Activated CD4-positive, alpha-beta T cell treated with anti-CD3 and anti-CD28 coated beads, Interleukin-2, Interleukin-4, amounts not matched to agents 100 ng/mL and 50 ng/mL, durations not matched to agents 16 hours and 8 hours (primary cell): ENCODE measurements around the gene AKR1A1.
"Not testable (repeated sequence)": the region's sequence is repeated elsewhere in the genome, so short reads cannot be mapped to it uniquely, and the experiment has no call there.

Experiments used
- DNase-seq: peaks from one replicate; pipeline ENCODE4 v3.0.0-alpha.2; 2020; ENCODE audit warnings: low spot score

AKR1A1 gene

GRCh38 chr1:45523975-45524374, 26.7 kb upstream of the AKR1A1 start:
- not testable (repeated sequence) for DNase-seq

GRCh38 chr1:45526135-45526644, 24.4 kb upstream of the AKR1A1 start:
- DNase-seq, result no peak

DNA sequence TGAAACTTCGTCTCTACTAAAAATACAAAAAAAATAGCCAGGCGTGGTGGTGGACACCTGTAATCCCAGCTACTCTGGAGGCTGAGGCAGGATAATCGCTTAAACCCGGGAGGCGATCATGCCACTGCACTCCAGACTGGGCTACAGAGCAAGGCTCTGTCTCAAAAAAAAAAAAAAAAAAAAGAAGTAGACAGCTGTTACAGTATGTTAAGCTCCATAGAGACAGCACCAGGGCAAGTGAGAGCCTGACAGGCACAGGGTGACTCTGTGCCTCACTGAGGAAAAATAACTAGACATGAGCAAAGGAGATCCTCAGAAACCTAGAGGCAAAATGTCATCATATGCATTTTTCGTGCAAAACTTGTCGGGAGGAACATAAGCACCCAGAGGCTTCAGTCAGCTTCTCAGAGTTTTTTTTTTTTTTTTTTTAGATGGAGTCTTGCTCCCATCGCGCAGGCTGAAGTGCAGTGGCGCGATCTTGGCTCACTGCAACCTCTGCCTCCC, 19.9 kb upstream of the AKR1A1 start:
- no peak for DNase-seq

- no peak for DNase-seq
These were observed 18.8 kb upstream of the AKR1A1 start for GRCh38 chr1:45531873-45532272.

DNA sequence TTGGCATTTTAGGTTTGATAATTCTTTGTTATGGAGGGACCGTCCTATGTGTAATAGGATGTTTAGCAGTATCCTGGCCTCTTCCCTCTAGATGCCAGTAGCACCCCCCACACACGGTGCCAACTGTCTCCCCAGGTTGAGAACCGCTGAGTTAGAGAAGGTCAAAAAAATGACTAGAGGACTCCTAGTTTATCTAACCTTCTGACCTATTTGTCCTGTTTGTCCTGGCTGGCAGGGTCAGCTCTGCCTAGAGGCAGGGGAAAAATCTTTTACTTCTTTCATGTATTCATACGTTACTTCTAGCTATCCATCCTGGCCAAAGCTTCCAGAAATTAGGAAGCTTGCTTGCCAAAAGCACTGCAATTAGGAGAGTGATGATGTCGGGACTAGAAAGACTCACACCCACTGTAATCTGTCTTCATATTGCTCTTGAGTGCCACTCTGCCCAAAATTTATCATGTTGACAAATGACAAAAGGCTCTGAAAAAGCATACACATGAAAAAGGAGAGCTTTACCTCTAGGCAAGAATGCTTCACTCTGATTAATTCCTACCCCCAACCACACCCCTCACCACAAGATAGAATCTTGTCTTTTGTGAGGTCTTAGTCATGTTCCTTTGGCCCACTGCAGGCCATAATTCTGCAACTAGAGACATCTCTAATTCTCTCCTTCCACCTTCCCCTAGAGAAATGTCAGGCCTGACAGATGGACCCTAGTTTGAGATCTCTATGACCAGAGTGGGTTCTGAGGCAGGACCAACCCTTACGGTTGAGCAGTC, 14.4 kb upstream of the AKR1A1 start:
- peak; percentile 46 for DNase-seq

DNA sequence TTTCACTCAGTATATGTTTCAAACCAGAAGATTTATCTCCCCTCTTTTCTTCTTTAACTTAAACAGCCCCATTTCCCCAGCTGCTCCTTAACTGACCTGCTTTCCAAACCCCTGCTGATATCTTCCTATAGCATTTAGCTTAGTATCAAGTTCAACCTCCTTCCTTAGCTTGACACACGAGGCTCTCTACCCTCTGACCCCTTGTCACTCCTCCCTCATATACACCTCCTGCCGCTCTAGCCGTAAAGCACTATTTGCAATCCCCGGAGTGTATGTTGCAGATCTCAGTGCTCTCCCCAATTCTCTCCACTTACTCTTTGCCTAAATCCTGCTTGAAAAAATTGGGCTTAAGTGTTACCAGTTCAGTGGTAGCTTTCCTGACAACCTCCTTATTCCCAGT, 13.7 kb upstream of the AKR1A1 start:
- DNase-seq, result no peak

DNA sequence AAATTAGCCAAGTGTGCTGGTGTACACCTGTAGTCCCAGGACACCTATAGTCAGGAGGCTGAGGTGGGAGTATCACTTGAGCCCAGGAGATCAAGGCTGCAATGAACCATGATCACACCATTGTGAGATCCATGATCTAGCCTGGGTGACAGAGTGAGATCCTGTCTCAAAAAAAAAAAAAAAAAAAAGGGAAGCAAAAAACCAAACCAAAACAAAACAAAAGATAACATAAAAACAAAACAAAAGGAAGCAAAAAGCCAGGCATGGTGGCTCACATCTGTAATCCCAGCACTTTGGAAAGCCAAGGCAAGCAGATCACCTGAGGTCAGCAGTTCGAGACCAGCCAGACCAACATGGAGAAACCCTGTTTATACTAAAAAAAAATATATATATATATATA, 9.4 kb upstream of the AKR1A1 start:
- DNase-seq, result no peak

DNA sequence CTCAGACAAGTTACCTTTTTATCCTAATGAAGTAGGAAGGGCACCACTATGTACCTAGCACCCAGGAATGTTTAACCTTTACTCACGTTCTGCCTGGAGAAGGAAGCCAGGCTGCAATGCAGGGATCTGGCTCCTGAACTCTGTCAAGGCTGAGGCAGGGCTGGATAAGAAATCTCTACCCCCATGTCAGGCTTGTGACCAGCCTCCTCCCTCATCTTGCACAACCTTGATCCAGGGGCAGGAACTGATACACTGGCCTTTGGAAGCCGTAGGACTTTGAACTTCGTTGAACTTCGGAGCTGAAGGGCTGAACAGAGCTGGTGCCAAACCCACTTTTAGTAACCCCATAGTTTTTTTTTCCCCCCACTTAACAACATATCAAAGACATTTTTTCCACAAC, 8.0 kb upstream of the AKR1A1 start:
- DNase-seq, result no peak

DNA sequence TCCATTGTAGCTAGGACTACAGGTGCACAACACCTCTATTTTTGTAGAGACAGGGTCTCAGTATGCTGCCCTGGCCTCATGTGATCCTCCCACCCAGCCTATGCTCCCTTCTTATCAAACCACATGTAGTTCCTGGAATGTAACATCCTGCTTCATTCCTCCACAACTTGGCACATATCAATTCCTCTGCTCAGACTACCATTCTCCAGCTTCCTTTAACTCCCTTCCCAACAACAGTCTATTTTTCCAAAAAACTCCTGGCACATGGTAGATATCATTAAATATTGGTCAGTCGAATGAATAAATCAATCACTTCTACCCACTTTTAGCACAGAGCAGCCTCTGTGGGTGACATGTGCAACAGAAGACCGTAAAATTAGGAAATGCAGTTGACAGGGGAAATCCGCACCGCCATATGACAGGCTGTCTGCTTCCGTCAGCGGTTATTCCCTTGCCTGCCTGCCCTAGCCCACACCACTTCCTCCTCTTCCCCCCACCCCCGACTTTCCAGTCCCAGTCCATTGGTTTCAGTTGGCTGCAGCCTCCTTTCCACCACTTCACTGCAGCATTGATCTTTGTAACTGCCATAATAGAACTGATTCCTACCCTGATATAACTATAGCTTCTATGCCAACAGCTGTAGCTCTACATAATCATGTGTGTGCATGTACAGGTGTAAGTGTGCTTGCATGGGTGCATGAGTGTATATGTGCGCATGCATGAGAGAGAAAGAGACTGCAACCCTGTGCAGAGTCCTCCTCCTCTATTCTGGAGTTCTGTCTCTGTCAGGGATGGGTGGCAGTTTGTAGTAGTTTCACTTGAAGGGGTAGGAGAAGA, 6.8 kb upstream of the AKR1A1 start:
- peak; percentile 81 for DNase-seq

DNA sequence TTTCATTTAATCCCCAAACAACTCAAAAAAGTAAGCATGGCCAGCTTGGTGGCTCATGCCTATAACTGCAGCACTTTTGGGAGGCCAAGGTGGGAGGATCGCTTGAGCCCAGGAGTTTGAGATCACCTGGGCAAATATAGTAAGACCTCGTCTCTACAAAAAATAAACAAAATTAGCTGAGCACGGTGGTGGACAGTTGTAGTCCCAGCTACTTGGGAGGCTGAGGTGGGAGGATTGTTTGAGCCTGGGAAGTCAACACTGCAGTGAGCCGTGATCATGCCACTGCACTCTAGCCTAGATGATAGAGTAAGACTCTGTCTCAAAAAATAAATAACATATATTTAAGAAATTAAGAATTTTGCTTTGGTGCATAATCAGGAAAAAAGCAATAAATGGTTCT, 6.1 kb upstream of the AKR1A1 start:
- no peak for DNase-seq

DNA sequence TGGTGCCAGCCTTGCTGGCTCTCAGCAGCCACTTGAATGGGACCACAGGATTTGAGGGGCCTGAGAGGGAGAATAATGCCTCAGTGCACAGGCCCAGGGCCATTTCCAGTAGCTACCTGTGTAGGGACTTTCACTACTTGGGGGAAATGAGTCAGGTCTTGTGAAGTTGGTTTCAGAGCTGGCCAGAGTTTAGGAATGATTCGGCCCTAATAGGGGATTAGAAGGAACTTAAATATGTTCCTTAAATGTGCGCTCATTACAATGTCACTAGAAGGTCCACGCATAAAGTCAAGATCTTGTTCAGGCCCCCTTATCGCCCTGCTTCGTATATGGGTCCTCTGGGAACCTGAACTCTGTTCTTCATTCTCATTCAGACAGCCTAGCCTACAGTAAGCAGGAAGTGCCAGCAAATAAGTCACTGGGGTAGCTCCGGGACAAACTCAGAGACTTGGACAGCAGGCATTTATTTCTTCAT, 5.6 kb upstream of the AKR1A1 start:
- peak; percentile 71 for DNase-seq

DNA sequence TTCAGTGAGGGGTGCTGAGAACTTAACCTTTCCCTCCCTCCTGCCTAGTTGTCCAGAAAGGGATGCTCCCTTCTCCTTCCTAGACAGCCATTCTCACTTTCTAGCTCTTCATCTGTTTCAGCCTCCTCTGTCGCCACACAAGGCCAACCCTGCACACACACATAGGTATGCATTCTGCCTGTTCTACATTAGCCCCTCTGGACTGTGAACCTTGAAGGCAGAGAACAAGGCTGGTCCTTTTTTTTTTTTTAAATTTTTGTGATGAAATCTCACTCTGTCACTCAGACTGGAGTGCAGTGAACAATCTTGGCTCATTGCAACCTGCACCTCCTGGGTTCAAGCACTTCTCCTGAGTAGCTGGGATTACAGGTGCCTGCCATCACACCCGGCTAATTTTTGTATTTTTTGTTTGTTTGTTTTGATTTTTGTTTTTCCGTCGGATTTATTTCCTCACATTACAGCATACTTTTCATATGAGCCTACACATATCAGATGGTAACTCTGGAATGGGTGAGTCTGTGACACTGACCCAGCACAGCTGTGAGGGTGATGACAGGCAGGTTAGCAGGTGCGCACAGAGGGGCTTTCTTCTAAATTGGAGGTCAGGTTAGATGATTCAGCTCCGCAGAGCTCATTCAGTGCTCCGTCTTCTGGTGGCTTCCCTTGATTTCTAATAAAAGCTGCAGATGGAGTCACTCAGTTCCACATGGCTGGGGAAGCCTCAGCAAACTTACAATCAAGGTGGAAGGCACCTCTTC, 4.9 kb upstream of the AKR1A1 start:
- no peak for DNase-seq

GRCh38 chr1:45551684-45552083, 1.1 kb downstream of the AKR1A1 start:
- DNase-seq, result no peak

- no peak for DNase-seq
These were observed 1.7 kb downstream of the AKR1A1 start for GRCh38 chr1:45552331-45552730.

GRCh38 chr1:45554198-45554597, 3.6 kb downstream of the AKR1A1 start:
- DNase-seq, result no peak

- no peak for DNase-seq
These were observed 6.9 kb downstream of the AKR1A1 start for GRCh38 chr1:45557422-45557944.

DNA sequence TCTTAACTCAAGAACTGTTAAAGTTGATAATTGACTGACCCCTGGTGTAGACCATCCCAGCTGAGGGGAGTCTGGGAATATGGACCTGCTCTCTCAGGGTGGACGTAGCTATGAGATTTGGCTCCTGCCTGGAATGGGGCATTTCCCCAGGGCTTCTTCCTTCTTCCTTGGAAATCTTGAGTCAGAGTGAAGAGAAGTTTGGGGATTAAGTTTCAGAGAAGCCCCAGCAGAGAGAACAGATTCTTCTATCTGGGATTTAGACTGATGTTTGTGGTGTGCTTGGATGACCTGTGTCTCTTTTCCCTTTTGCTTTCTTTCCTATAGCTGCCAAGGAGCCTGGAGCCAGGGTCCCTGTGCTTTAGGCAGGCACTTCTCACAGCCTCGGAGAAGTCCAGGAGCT, 13.2 kb downstream of the AKR1A1 start:
- DNase-seq, result no peak

DNA sequence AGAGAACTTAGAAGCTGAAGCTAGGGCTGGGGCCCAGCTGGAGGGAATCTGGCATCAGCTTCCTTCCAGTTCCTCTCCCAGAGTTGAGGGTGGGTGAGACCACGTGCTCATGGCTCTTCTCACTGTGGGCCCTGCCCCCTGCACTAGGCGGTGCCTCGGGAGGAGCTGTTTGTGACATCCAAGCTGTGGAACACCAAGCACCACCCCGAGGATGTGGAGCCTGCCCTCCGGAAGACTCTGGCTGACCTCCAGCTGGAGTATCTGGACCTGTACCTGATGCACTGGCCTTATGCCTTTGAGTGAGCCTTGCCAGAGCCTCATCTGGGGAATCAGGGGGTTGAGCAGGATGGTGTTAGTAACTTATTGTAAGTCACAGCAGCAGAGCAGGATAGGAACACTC, 16.1 kb downstream of the AKR1A1 start:
- no peak for DNase-seq

- no peak for DNase-seq
These were observed 17.3 kb downstream of the AKR1A1 start for GRCh38 chr1:45567911-45568310.

GRCh38 chr1:45568421-45568820, 17.8 kb downstream of the AKR1A1 start:
- no peak for DNase-seq

DNA sequence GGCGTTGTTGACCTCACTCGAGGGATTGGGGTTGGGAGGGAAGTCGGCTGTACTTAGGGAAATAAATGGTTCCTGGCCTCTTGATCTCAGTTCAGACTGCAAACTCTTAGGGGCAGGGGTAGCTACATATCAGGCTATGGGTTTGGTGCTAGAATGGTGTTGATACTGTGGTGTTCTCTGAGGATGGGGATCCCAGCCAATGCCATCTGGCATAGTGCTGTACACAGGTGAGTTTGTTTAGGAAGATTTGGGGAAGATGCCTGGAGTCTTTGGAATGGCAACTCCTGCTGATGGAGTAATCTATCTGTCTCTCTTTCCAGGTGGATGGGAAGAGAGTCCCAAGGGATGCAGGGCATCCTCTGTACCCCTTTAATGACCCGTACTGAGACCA, 18.9 kb downstream of the AKR1A1 start:
- DNase-seq, result no peak
